GM10266 (cell line): ENCODE measurements around the gene NCEH1.

ENCODE experiments used
- DNase-seq: peaks from one replicate; pipeline ENCODE4 v3.0.0; 2012; ENCODE audit errors: extremely low spot score
- TF ChIP-seq, protein P1 (sequence below): IDR thresholded peaks from 2 replicates; pipeline ENCODE4 v1.5.1; 2012; ENCODE audit warnings: mild to moderate bottlenecking, low read depth; ENCODE audit not compliant: control insufficient read depth, insufficient read depth; ENCODE audit errors: missing control alignments

NCEH1 gene

GRCh38 chr3:172617976-172618375 lies 92.9 kb downstream of the NCEH1 start:
- TF ChIP-seq, protein P1, sequence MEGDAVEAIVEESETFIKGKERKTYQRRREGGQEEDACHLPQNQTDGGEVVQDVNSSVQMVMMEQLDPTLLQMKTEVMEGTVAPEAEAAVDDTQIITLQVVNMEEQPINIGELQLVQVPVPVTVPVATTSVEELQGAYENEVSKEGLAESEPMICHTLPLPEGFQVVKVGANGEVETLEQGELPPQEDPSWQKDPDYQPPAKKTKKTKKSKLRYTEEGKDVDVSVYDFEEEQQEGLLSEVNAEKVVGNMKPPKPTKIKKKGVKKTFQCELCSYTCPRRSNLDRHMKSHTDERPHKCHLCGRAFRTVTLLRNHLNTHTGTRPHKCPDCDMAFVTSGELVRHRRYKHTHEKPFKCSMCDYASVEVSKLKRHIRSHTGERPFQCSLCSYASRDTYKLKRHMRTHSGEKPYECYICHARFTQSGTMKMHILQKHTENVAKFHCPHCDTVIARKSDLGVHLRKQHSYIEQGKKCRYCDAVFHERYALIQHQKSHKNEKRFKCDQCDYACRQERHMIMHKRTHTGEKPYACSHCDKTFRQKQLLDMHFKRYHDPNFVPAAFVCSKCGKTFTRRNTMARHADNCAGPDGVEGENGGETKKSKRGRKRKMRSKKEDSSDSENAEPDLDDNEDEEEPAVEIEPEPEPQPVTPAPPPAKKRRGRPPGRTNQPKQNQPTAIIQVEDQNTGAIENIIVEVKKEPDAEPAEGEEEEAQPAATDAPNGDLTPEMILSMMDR: no peak
- no peak for DNase-seq

GRCh38 chr3:172617013-172617706 lies 93.7 kb downstream of the NCEH1 start:
- TF ChIP-seq, protein P1: no peak
- DNase-seq: no peak

DNA sequence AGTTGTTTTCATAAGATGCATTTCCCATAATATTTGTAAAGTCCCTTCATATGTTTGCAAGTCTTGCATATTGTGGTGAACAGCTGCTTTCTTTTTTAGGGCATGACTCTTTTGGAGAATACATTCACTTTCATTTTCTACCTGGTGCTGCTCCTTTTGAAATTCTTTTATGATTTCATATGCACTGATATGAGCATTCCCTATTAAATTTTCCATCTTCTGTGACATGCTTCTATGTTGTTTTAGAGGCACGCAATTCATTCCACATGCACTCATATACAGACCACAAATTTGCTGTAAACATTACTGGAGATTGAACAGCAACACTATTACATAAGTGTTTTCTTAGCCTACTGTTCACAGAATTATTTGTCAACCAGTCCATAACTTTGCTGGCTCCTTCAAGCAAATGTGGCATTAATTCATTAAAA lies 94.8 kb downstream of the NCEH1 start:
- DNase-seq: peak; percentile 56
- TF ChIP-seq, protein P1: no peak

DNA sequence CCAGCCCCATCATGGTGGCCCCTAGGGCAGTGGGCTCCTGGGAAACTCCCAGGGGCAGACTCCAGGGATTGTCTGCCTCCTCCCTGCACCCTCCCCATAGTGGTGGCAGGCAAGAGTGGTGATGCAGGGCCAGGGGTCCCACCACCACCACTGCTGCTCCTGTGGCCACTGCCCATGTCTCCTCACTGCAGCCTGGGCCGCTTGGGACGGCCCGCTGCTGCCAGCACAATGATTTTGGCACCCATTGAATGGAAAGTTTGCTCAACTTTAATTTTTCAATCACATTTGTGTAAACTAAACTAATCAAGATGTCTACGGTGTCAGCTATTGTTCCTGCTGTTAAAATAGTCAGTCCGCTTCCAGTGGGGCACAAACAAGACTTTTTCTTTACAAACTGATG lies 95.6 kb downstream of the NCEH1 start:
- DNase-seq: no peak
- TF ChIP-seq, protein P1: no peak

- TF ChIP-seq, protein P1: no peak
- no peak for DNase-seq
These were observed 96.3 kb downstream of the NCEH1 start for GRCh38 chr3:172614340-172615274.

- TF ChIP-seq, protein P1: no peak
These were observed 97.0 kb downstream of the NCEH1 start for GRCh38 chr3:172613845-172614244.

GRCh38 chr3:172612871-172613678 lies 97.8 kb downstream of the NCEH1 start:
- no peak for DNase-seq
- TF ChIP-seq, protein P1: no peak

More at GRCh38 chr3:172613845-172614244, 97.0 kb downstream of the NCEH1 start:
- no peak for DNase-seq
